ENCODE measurements around the gene LAYN.
A peak's percentile ranks its signal among the peaks of the same experiment; 100 is the strongest.

LAYN gene

DNA sequence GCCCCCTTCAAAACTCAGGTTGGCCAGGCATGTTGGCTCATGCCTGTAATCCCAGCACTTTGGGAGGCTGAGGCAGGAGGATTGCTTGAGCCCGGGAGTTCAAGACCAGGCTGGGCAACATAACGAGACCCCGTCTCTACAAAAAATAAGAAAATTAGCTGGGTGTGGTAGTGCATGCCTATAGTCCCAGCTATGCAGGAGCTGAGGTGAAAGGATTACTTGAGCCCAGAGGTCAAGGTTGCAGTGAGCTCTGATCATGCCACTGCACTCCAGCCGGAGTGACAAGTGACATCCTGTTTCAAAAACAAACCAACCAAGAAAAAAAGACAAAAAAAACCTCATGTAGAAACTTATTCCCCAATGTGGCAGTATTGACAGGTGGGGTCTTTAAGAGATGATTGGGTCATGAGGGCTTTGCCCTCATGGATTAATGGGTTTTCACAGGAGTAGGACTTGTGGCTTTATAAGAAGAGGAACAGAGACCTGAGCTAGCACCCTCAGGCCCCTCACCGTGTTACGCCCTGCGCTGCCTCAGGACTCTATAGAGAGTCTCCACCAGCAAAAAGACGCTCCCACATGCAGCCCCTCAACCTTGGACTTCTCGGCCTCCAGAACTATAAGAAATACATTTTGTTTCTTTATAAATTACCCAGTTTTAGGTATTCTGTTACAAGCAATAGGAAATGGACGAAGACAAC is 22.3 kb downstream of the LAYN start:
- Histone ChIP-seq H3K4me3 (ENCODE audit: severe bottlenecking) (no peak overlapping the region), H3K4me1 (ENCODE audit: insufficient read depth, poor library complexity, severe bottlenecking) (peaks cover 19% of the 10 kb centered on the region), H3K27ac (ENCODE audit: poor library complexity, severe bottlenecking) (peak overlapping the region; percentile 48), H3K9me3 (ENCODE audit: severe bottlenecking) (no peaks in the 10 kb centered on the region), H3K36me3 (ENCODE audit: low read depth) (no peaks in the 10 kb centered on the region), H3K27me3 (ENCODE audit: insufficient read depth, poor library complexity, severe bottlenecking) (no peaks in the 10 kb centered on the region)
- DNase-seq (ENCODE audit: low spot score) (no peak), ATAC-seq (ENCODE audit: low read depth) (no peak)
- TF ChIP-seq, protein P1, sequence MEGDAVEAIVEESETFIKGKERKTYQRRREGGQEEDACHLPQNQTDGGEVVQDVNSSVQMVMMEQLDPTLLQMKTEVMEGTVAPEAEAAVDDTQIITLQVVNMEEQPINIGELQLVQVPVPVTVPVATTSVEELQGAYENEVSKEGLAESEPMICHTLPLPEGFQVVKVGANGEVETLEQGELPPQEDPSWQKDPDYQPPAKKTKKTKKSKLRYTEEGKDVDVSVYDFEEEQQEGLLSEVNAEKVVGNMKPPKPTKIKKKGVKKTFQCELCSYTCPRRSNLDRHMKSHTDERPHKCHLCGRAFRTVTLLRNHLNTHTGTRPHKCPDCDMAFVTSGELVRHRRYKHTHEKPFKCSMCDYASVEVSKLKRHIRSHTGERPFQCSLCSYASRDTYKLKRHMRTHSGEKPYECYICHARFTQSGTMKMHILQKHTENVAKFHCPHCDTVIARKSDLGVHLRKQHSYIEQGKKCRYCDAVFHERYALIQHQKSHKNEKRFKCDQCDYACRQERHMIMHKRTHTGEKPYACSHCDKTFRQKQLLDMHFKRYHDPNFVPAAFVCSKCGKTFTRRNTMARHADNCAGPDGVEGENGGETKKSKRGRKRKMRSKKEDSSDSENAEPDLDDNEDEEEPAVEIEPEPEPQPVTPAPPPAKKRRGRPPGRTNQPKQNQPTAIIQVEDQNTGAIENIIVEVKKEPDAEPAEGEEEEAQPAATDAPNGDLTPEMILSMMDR (IDR thresholded peaks at IDR 0.05; ENCODE audit: poor library complexity, severe bottlenecking) = no peak

DNA sequence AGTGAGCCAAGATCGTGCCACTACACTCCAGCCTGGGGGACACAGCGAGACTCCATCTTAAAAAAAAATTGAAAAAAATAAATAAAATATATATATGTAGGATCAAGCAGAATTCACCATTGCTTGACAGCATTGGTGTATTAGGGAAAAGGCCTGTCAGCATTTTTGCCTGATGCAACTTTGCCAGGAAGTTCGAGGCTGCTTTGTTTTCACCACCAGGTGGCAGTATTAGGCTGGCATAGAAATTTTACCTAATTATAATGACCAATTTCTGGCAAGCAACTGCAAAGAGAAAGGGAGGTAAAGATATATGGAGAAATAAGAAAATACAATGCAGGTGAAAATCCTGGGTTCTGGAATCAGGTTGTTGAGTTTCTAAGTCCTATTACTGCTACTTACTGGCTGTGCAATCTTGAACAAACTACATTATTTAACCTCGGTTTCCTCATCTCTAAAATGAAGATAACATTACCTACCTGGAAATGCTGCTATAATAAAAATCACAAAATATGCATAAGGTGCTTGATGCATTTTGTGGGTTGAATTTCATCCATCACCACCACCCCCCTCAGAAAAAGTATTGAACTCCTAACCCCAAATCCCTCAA is 24.7 kb downstream of the LAYN start:
- H3K4me1 ChIP-seq (ENCODE audit: insufficient read depth, poor library complexity, severe bottlenecking) = peaks cover 12% of the 10 kb centered on the region
- DNase-seq (ENCODE audit: low spot score) (no peak), ATAC-seq (ENCODE audit: low read depth) (0 out of 3 replicates have a peak, but pooled peaks have one; percentile 25)
- H3K9me3 ChIP-seq (ENCODE audit: severe bottlenecking) = no peaks in the 10 kb centered on the region
- H3K36me3 ChIP-seq (ENCODE audit: low read depth) = no peaks in the 10 kb centered on the region
- no peak overlapping the region for H3K27ac ChIP-seq (ENCODE audit: poor library complexity, severe bottlenecking)
- H3K27me3 ChIP-seq (ENCODE audit: insufficient read depth, poor library complexity, severe bottlenecking) = no peaks in the 10 kb centered on the region
- no peak overlapping the region for H3K4me3 ChIP-seq (ENCODE audit: severe bottlenecking)
- TF ChIP-seq, protein P1 (IDR thresholded peaks at IDR 0.05; ENCODE audit: poor library complexity, severe bottlenecking) = peak; percentile 87

DNA sequence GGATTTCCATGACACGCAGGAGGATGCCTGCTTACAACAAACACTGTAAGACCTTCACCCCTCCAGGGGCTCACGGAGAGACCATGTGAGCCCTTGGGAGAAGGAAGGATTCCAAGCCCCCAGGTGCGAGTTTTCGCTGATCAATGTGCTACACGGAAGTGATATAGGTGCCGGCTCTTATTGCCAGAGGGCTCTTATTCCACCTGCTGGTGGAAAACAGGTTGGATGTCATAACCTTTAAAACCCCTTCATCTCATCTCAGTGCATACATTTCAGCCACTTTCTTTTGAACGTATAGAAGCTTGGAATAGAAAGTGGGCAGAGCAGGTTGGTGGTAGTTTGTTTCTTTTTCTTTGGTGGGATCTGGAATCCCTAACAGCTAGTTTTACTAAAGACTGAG is 25.8 kb downstream of the LAYN start:
- H3K27ac ChIP-seq (ENCODE audit: poor library complexity, severe bottlenecking) = no peak overlapping the region
- DNase-seq (ENCODE audit: low spot score) (no peak), ATAC-seq (ENCODE audit: low read depth) (no peak)
- H3K36me3 ChIP-seq (ENCODE audit: low read depth) = no peaks in the 10 kb centered on the region
- peaks cover 12% of the 10 kb centered on the region for H3K4me1 ChIP-seq (ENCODE audit: insufficient read depth, poor library complexity, severe bottlenecking)
- H3K27me3 ChIP-seq (ENCODE audit: insufficient read depth, poor library complexity, severe bottlenecking) = no peaks in the 10 kb centered on the region
- no peaks in the 10 kb centered on the region for H3K9me3 ChIP-seq (ENCODE audit: severe bottlenecking)
- TF ChIP-seq, protein P1 (IDR thresholded peaks at IDR 0.05; ENCODE audit: poor library complexity, severe bottlenecking) = no peak
- no peak overlapping the region for H3K4me3 ChIP-seq (ENCODE audit: severe bottlenecking)

DNA sequence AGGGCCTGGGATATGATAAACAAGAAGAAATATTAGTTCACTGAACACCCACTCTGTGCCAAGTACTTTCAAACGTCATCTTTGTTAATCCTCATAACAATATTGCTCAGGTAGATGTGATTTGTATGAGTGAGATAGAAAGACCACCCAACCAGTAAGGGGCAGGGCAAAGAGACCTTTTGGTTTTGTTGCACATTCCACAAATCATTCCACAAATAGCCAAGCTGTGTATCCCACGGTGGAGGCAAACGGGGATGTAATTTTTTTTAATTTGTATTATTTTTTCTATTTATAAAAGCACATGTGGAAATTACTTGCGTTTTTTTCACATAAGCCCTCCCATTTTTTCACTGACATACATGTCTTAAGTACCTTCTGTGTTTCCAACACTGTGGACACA is 29.0 kb downstream of the LAYN start:
- Histone ChIP-seq H3K9me3 (ENCODE audit: severe bottlenecking) (no peaks in the 10 kb centered on the region), H3K27ac (ENCODE audit: poor library complexity, severe bottlenecking) (no peak overlapping the region), H3K27me3 (ENCODE audit: insufficient read depth, poor library complexity, severe bottlenecking) (no peaks in the 10 kb centered on the region), H3K4me1 (ENCODE audit: insufficient read depth, poor library complexity, severe bottlenecking) (no peaks in the 10 kb centered on the region), H3K4me3 (ENCODE audit: severe bottlenecking) (no peak overlapping the region), H3K36me3 (ENCODE audit: low read depth) (no peaks in the 10 kb centered on the region)
- ATAC-seq (ENCODE audit: low read depth) (no peak), DNase-seq (ENCODE audit: low spot score) (no peak)
- TF ChIP-seq, protein P1 (IDR thresholded peaks at IDR 0.05; ENCODE audit: poor library complexity, severe bottlenecking) = no peak

DNA sequence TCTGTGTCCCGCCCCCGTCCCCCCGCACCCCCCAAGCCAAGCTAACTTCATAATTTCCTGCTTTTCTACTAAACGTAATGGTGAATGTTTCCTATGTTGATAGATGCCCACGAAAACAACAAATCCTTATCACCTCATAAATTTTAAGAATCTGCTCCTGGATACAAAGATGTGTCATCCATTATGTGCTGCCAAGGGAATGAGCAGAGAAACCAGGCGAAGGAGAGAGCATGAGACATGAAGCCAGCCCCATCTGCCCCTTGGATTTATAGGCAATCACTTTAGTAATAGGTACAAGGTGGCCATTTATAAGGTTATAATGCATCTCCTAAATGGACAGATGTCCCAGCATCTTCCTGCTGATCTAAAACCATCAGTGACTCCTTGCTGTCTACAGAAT is 30.3 kb downstream of the LAYN start:
- no peak for ATAC-seq (ENCODE audit: low read depth)
- H3K9me3 ChIP-seq (ENCODE audit: severe bottlenecking) = no peaks in the 10 kb centered on the region
- H3K36me3 ChIP-seq (ENCODE audit: low read depth) = no peaks in the 10 kb centered on the region
- H3K4me3 ChIP-seq (ENCODE audit: severe bottlenecking) = no peak overlapping the region
- H3K27me3 ChIP-seq (ENCODE audit: insufficient read depth, poor library complexity, severe bottlenecking) = no peaks in the 10 kb centered on the region
- H3K4me1 ChIP-seq (ENCODE audit: insufficient read depth, poor library complexity, severe bottlenecking) = no peaks in the 10 kb centered on the region
- DNase-seq (ENCODE audit: low spot score) = no peak
- H3K27ac ChIP-seq (ENCODE audit: poor library complexity, severe bottlenecking) = no peak overlapping the region
- TF ChIP-seq, protein P1 (IDR thresholded peaks at IDR 0.05; ENCODE audit: poor library complexity, severe bottlenecking) = no peak
